ENCODE data around the gene IFNA14. TPM values are rescaled to one million over a fixed set of nuclear protein-coding genes. Genes with fewer than 3 reads are reported as not detected.
"Not testable (repeated sequence)": the region's sequence is repeated elsewhere in the genome, so short reads cannot be mapped to it uniquely, and the experiment has no call there.

The IFNA14 gene
- total RNA-seq, 1 donor from 2014 or later = not detected

GRCh38 chr9:21255538-21256212 lies 15.9 kb upstream of the IFNA14 start:
- Mint-ChIP-seq H3K4me3 (ENCODE audit: low read depth) (no peak overlapping the region), H3K9me3 (ENCODE audit: low read depth) (peaks cover 3% of the 10 kb centered on the region), H3K27ac (no peak overlapping the region), H3K4me1 (ENCODE audit: low read depth) (peaks cover 1% of the 10 kb centered on the region), H3K27me3 (peaks cover 67% of the 10 kb centered on the region), H3K36me3 (ENCODE audit: insufficient read depth) (no peaks in the 10 kb centered on the region)
- no peak for TF ChIP-seq CTCF (IDR thresholded peaks at IDR 0.05; ENCODE audit: unreplicated experiment)
- DNase-seq (ENCODE audit: low spot score, unreplicated experiment) = no peak

DNA sequence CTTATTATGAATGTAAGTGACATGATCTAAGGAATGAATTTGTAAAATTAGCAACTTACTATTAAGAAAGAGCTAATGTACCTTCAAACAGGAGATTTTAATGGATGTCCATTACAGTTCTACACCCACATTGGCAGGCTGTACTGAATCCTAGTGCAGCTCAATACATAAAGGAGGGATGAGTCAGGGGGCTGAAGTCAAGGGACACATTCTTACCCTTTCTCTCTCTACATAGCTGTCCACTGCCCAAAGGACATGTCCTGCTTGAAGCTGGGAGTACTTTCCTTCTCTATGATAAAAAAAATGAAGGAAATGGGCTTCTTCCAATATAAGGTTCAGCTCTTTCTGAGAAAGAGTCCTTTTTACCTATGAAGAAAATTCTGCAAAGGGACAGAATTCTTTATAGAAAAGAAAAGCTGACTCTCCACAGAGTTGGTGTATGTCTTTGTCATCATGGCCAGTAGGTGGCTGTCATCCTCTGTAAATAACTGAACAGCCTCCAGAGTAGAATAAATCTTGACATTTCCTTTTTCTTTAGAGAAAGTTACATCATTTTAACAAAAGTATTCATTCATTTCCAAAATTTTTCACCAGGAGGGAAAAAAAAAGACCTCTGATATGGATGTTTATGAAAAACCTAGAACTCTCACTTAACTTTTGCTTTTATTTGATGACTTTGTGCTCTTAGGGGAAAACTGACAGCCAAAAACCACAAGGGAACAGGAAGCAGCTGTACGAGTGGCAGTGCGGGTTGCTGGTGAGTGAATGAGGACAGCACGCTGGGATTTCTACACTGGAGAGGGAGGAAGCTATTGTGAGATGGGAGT lies 13.1 kb upstream of the IFNA14 start:
- Mint-ChIP-seq H3K4me1 (ENCODE audit: low read depth) (peaks cover 1% of the 10 kb centered on the region), H3K27me3 (peaks cover 69% of the 10 kb centered on the region), H3K27ac (no peak overlapping the region), H3K36me3 (ENCODE audit: insufficient read depth) (no peaks in the 10 kb centered on the region), H3K9me3 (ENCODE audit: low read depth) (no peaks in the 10 kb centered on the region), H3K4me3 (ENCODE audit: low read depth) (no peak overlapping the region)
- peak; percentile 72 for TF ChIP-seq CTCF (IDR thresholded peaks at IDR 0.05; ENCODE audit: unreplicated experiment)
- DNase-seq (ENCODE audit: low spot score, unreplicated experiment) = no peak

- Mint-ChIP-seq H3K36me3 (ENCODE audit: insufficient read depth) (no peaks in the 10 kb centered on the region), H3K27me3 (peaks cover 58% of the 10 kb centered on the region), H3K4me1 (ENCODE audit: low read depth) (peaks cover 1% of the 10 kb centered on the region), H3K27ac (no peak overlapping the region), H3K9me3 (ENCODE audit: low read depth) (no peaks in the 10 kb centered on the region), H3K4me3 (ENCODE audit: low read depth) (no peak overlapping the region)
- DNase-seq (ENCODE audit: low spot score, unreplicated experiment) = no peak
- TF ChIP-seq CTCF (IDR thresholded peaks at IDR 0.05; ENCODE audit: unreplicated experiment) = no peak
These were observed 11.8 kb upstream of the IFNA14 start for GRCh38 chr9:21251638-21252037.

- TF ChIP-seq CTCF (IDR thresholded peaks at IDR 0.05; ENCODE audit: unreplicated experiment) = no peak
- H3K36me3 Mint-ChIP-seq (ENCODE audit: insufficient read depth) = no peaks in the 10 kb centered on the region
- H3K4me1 Mint-ChIP-seq (ENCODE audit: low read depth) = peaks cover 1% of the 10 kb centered on the region
- H3K4me3 Mint-ChIP-seq (ENCODE audit: low read depth) = no peak overlapping the region
- H3K9me3 Mint-ChIP-seq (ENCODE audit: low read depth) = peaks cover 2% of the 10 kb centered on the region
- H3K27ac Mint-ChIP-seq = no peak overlapping the region
- no peak for DNase-seq (ENCODE audit: low spot score, unreplicated experiment)
- H3K27me3 Mint-ChIP-seq = peaks cover 54% of the 10 kb centered on the region
These were observed 11.4 kb upstream of the IFNA14 start for GRCh38 chr9:21251190-21251589.

DNA sequence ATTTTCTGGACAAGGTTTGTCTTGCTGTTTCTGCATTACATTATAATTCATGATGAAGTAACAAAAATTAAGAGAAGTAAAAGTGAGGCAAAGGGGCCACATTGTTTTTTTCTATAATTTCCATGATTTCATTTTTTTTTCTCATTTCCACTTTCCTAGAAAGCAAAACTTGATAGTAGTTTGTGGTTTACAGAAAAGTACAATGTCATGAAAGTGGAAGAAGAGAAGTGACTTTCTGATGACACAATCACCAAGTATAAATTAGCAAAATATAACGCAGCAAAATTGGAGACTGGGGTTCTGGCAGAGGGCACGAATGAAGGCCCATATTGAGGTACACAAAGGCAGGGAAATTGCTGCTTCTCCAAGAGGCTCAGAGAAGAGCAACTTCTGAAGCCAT lies 5.0 kb upstream of the IFNA14 start:
- no peak for DNase-seq (ENCODE audit: low spot score, unreplicated experiment)
- no peak for TF ChIP-seq CTCF (IDR thresholded peaks at IDR 0.05; ENCODE audit: unreplicated experiment)
- Mint-ChIP-seq H3K36me3 (ENCODE audit: insufficient read depth) (no peaks in the 10 kb centered on the region), H3K27me3 (peaks cover 30% of the 10 kb centered on the region), H3K9me3 (ENCODE audit: low read depth) (peaks cover 3% of the 10 kb centered on the region), H3K4me1 (ENCODE audit: low read depth) (no peaks in the 10 kb centered on the region), H3K27ac (no peak overlapping the region), H3K4me3 (ENCODE audit: low read depth) (no peak overlapping the region)

GRCh38 chr9:21236360-21236714 lies 3.5 kb downstream of the IFNA14 start:
- not testable (repeated sequence) for H3K9me3 Mint-ChIP-seq (ENCODE audit: low read depth); H3K36me3 Mint-ChIP-seq (ENCODE audit: insufficient read depth); H3K27ac Mint-ChIP-seq; H3K4me3 Mint-ChIP-seq (ENCODE audit: low read depth); H3K4me1 Mint-ChIP-seq (ENCODE audit: low read depth); DNase-seq (ENCODE audit: low spot score, unreplicated experiment)
- peaks cover 38% of the 10 kb centered on the region for H3K27me3 Mint-ChIP-seq

All from progenitor cell of endocrine pancreas (in vitro differentiated cells).